NCI-H2107 treated with DMSO at 0.1 percent for 48 hours (cell line): ENCODE measurements around the gene VIP.
"Not testable (repeated sequence)": the region's sequence is repeated elsewhere in the genome, so short reads cannot be mapped to it uniquely, and the experiment has no call there.

ENCODE experiments used
- DNase-seq: peaks from one replicate; lab custom pipeline; 2025; ENCODE audit not compliant: unreplicated experiment; lab: John Stamatoyannopoulos, UW

VIP gene

GRCh38 chr6:152750694-152751093 lies at the start of gene VIP:
Gene VIP (plus strand): TSS chr6:152750797. CDS start chr6:152752178, 1,381 bp downstream.
- DNase-seq = no peak

DNA sequence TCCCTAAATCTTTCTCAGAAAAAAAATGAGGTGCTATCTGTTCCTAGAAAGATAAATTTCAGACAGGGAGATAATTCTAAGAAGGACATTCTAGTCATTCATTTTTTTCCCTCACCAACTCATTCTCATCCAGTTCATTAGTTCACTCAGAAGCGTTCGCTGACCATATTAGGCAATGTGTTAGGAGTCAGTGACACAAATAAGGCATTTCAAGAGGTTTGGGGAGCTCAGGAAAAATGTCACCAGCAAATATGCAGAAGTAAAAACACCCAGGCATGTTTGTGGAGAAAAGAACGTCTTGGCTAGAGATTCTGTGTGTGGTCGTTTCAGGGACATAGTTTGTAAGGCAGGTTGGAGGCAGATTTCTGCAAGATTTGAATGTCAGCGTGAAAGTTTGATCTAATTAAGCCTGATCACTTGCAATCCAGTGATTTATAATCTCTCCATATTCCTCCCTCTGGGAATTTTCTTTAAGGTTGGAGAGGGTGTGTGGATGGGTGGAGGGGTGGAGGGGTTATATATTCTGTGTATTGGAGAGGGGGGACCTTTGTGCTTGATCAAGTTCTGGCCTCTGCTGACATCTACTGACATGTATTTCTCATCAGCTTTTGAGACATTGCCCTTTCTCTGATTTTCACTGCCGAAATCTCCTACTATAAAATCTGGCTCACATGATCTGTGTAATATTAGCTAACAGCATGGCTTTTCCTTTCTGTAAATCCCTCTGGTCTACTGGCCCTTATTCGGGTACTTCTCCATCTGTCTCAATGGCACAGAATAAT lies 49.3 kb upstream of the VIP start:
- DNase-seq = no peak

- DNase-seq = no peak
Observed at GRCh38 chr6:152701863-152702401, 48.7 kb upstream of the VIP start.

- DNase-seq = not testable (repeated sequence)
Observed at GRCh38 chr6:152703750-152704149, 46.8 kb upstream of the VIP start.

DNA sequence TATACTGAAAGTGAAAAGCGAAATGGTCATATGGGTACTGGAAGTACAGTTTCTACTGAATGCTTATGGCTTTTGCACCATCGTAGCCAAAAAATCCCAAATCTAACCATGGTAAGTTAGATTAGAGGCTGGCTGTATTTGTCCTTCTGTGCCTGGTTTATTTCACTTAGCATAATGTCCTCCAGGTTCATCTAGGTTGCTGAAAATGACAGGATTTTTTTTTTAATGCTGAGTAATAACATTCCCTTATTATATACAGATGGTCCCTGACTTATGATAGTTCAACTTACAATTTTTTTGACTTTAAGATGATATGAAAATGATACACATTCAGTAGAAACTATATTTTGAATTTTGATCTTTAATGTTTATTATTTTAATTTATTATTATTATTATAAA lies 45.3 kb upstream of the VIP start:
- DNase-seq = no peak

GRCh38 chr6:152716322-152716721 lies 34.3 kb upstream of the VIP start:
- no peak for DNase-seq

GRCh38 chr6:152720974-152721373 lies 29.6 kb upstream of the VIP start:
- no peak for DNase-seq

DNA sequence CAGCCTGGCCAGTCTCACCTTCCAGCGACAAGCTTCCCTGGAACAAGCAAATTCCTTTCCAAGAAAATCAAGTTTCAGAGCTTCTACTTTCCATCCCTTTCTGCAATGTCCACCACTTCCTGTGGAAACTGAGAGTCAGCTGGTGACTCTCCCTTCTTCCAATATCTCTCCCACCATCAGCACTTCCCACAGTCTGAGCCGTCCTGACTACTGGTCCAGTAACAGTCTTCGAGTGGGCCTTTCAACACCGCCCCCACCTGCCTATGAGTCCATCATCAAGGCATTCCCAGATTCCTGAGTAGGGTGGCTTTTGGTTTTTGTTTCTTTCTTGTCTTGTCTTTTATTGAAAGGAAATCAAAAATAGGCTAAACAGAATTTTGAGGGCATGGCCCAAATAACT lies 28.6 kb upstream of the VIP start:
- DNase-seq = no peak

- no peak for DNase-seq
Observed at GRCh38 chr6:152723398-152723797, 27.2 kb upstream of the VIP start.

DNA sequence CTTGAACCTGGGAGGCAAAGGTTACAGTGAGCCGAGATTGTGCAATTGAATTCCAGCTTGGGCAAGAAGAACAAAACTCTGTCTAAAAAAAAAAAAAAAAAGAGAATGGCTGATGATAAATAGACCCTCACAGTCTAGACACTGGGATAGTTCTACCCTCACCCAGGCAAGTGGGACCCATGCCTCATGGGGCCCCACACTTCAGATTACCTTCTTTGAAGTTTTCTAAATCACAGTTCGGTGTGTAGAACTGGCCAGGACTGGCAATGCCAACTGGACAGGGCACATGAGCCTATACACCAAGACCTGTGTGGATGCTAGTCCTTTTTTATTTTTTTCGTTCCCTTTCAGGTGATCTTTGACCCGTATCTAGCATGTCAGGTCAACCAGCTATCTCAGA lies 24.3 kb upstream of the VIP start:
- no peak for DNase-seq

DNA sequence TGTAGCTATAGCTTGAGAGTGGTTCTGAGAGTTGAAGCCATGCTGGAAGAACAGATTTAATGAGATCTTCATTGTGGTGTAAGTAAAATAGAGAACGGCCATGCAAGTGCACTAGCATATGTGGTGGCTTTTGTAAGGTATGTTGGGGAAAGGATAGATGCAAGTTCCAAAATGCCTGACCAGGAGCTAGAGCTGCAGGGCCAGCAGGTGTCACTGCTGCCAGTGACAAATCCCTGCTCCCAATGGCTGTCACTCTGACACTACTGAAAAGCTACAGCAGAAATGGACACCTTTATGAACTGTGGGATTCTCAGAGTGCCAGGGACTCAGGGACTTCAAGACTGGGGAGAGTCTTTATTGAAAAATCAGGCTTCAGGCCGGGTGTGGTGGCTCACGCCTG lies 23.1 kb upstream of the VIP start:
- no peak for DNase-seq

DNA sequence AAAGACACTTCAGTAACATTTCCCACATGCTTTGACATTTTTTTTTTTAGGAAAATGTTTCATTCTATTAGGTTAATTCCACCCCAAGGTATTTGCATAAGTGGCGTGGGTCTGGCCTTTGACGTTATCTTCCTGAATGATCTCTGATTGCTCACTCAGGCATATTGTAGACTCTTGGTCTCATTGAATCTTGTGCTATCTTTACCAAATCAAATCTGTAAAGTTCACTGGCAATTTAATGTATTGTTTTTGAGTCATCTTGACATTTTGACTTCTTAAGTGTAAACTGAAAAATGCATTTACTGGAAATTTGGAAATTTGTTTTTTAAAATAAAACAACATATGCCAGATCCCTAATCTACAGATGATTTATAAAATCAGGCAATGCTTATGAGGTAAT lies 16.0 kb upstream of the VIP start:
- no peak for DNase-seq

GRCh38 chr6:152736687-152737273 lies 13.8 kb upstream of the VIP start:
- DNase-seq = no peak

DNA sequence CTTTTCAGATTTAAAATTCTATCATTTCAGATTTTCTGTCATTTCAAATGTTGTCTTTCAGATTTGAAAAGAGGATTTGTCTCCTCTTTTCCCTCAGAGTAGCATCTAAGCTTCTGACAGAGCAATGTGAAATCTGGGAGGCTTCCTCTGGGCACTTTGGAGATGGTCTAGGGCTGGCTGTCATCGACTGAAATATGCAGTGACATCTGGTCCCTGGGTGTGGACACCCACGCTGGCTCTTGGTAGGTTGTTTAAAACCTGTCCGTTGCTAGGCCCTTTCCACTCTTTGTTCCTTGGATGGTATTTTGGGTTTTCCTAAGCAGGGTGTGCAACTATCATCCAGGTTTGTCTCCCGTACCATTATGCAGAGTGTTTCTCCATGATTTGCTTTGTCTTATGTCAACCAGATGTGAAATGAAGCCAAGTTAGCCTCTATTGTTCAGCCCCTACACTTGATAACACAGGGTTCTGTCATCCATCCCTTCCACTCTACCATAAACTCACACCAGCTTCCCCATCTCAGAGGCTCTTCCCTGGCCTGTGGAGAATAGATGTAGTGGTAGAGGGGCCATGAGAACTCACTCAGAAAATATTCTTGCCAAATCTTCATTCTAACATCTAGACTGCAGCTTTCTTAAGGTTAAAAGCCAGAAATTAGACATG lies 5.0 kb upstream of the VIP start:
- no peak for DNase-seq

DNA sequence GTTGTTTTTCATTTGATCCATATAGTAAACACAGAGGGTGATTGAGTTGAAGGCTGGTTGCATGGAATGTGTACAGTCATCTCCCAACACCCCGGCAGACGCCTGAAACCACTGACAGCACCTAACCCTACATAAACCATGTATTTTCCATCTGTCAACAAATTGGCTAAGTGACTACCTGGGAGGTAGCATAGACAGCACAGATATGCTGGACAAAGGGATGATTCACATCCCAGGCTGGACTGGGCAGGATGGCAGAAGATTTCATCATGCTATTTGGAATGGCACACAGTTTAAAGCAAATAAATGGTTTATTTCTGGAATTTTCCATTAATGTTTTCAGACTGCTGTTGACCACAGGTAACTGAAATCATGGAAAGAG lies 4.4 kb upstream of the VIP start:
- DNase-seq = no peak

DNA sequence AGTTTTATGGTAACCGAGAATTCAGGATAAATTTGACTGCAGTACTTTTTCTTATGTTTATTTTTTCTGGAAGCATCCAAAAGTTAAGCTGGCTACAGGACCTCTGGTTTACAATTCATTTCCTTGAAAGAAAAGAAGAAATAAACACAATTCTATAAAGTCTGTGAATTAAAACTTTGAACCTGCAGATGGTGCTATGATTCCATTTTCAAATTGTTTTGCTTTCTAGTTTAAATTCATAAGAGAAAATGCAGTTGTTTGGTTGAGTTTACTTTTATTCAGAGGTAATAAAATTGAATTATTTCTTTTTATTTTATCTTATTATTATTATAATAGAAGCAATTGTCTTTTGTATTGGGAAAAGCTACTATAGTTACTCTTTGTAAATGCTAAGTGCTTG lies 1.8 kb upstream of the VIP start:
- DNase-seq = no peak

GRCh38 chr6:152749336-152749735 lies 1.3 kb upstream of the VIP start:
- DNase-seq = no peak

DNA sequence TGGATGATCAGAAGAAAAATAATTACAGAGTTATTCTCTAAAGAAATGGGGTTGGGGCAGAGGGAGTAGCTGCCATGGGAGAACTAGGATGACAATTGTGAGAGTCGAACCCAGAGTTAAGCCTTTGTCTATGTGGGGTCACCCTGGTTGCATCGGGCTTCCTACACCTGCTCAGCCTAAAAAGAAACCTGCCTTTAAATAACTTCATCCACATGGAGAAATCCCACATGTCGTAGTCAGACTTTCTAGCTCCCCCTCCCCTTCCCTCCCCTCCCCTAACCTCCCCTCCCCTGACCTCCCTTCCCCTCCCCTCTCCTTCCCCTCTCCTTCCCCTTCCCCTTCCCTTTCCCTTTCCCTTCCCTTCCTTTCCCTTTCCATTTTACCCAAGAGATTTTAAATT lies 14.7 kb downstream of the VIP start:
- no peak for DNase-seq

DNA sequence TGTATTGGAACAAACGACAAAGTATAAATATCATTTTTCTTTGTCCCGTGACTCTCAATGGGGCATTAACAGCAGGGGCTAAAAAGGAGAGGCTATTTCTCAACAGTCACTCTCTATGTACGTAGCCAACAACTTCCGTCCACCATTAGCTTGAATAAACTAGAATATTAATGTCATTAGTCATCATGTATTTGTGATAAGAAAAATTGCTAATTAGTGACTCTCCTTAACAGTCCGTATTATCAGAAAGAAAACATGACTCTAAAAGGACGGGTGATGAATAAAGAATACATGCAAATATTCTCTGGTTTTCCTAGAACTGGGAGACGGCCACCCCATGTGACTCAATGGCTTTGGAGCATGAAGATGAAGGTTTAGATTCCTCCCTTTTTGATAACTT lies 18.6 kb downstream of the VIP start:
- DNase-seq = no peak

- no peak for DNase-seq
Observed at GRCh38 chr6:152769993-152770392, 19.4 kb downstream of the VIP start.

DNA sequence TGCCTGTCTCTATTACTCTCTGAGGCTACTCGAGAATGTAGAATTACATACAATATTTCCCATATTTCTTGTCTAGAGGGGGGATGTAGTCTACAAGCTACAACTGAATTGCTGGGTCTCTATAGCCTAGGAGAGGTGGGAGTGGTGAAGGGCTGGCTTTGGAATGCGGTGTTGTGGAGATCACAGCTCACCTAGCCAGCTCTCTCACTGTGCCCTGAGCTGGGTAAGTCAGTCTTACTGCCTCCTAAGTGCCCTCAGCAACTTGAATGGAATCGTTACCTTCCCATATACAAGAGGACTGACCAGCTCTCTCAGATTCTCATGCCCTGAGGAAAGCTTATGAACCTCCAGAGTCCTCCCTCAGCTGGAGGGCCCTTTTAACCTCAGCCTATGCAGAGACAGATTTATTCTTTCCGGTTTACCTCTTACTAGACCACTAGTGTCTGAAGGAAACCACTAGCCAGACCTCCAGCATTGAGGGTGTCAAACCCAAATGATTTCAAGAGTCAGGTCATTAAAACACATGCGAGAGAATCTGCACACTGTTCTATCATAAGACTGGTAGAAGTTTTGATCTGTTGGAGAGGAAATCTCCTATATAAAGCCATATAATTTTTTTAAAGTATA lies 20.6 kb downstream of the VIP start:
- no peak for DNase-seq

GRCh38 chr6:152775428-152775827 lies 24.8 kb downstream of the VIP start:
- no peak for DNase-seq
